H1 (cell line): ENCODE data around the gene FNDC1. TPM values are rescaled to one million over a fixed set of nuclear protein-coding genes. Genes with fewer than 3 reads are reported as not detected.

Experiments
- ATF3 ChIP-seq: IDR thresholded peaks from 2 replicates; pipeline ENCODE4 v1.6.1; 2011; ENCODE audit warnings: low read depth, mild to moderate bottlenecking, low read length; ENCODE audit not compliant: insufficient read depth
- polyA plus RNA-seq, 7 experiments: library from polyadenylated mRNA; depleted of rRNA in 3 of 7; stranded (reverse) in 5 of 7; unstranded in 2 of 7; fragments of >200 nt in 5 of 7; fragments of 200-250 nt in 2 of 7; gene quantifications; 1 replicate in 5 of 7; 2 replicates in 1 of 7; 4 replicates in 1 of 7; pipeline versions ENCODE4 v1.2.1 to v1.2.3, GENCODE V29; 2011 to 2013; ENCODE audit warnings: missing spikeins in 2 of 7, mixed read lengths in 2 of 7
- total RNA-seq: library from RNA; stranded (reverse); fragmentation: NEBNext Ultra II Directional; extraction: Animal tissue kit (Norgen Biotek cat#: 25700); gene quantifications from 2 replicates; pipeline ENCODE4 v1.2.1, GENCODE V29; 2021

The FNDC1 gene
- total and polyA plus RNA-seq, 2 of the 8 experiments (the other 6 are each of a cell fraction or from before 2014, with no cell fraction given), result 0.06 to 0.30 TPM

- no peak for TF ChIP-seq ATF3
Measured at GRCh38 chr6:159259441-159260125, 90.4 kb downstream of the FNDC1 start (continued).
